ENCODE measurements around the gene PCSK1N.

The PCSK1N gene

GRCh38 chrX:48794340-48794910 lies 41.0 kb downstream of the PCSK1N start:
- H3K27ac ChIP-seq (ENCODE audit: low read depth, low read length): no peak overlapping the region
- no peaks in the 10 kb centered on the region for H4K20me1 ChIP-seq (ENCODE audit: low read depth, low read length)
- H3K4me2 ChIP-seq (ENCODE audit: low read depth, low read length, poor library complexity, severe bottlenecking): no peak overlapping the region
- no peaks in the 10 kb centered on the region for H3K36me3 ChIP-seq (ENCODE audit: low read length)
- H3K9me2 ChIP-seq (replicated peaks; ENCODE audit: insufficient read depth, low read length): no peaks in the 10 kb centered on the region
- no peaks in the 10 kb centered on the region for H3K9me3 ChIP-seq (ENCODE audit: insufficient read depth, low read length)
- H3K9ac ChIP-seq (ENCODE audit: low read length): no peak overlapping the region
- H3K27me3 ChIP-seq (ENCODE audit: low read length): no peaks in the 10 kb centered on the region
- TF ChIP-seq, protein P1, sequence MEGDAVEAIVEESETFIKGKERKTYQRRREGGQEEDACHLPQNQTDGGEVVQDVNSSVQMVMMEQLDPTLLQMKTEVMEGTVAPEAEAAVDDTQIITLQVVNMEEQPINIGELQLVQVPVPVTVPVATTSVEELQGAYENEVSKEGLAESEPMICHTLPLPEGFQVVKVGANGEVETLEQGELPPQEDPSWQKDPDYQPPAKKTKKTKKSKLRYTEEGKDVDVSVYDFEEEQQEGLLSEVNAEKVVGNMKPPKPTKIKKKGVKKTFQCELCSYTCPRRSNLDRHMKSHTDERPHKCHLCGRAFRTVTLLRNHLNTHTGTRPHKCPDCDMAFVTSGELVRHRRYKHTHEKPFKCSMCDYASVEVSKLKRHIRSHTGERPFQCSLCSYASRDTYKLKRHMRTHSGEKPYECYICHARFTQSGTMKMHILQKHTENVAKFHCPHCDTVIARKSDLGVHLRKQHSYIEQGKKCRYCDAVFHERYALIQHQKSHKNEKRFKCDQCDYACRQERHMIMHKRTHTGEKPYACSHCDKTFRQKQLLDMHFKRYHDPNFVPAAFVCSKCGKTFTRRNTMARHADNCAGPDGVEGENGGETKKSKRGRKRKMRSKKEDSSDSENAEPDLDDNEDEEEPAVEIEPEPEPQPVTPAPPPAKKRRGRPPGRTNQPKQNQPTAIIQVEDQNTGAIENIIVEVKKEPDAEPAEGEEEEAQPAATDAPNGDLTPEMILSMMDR (IDR thresholded peaks at IDR 0.05; ENCODE audit: insufficient read depth, low read length, poor library complexity, severe bottlenecking): no peak
- TF ChIP-seq EZH2phosphoT487 (conservative IDR thresholded peaks at IDR 0.05; ENCODE audit: low read length): no peak
- no peaks in the 10 kb centered on the region for H3F3A ChIP-seq (ENCODE audit: insufficient read depth)
- no peak overlapping the region for H3K4me3 ChIP-seq (ENCODE audit: insufficient read depth, low read length, poor library complexity, severe bottlenecking)
- H2AFZ ChIP-seq (ENCODE audit: low read depth, low read length, severe bottlenecking): no peak overlapping the region
- H3K79me2 ChIP-seq (ENCODE audit: insufficient read depth, low read length): no peaks in the 10 kb centered on the region

DNA sequence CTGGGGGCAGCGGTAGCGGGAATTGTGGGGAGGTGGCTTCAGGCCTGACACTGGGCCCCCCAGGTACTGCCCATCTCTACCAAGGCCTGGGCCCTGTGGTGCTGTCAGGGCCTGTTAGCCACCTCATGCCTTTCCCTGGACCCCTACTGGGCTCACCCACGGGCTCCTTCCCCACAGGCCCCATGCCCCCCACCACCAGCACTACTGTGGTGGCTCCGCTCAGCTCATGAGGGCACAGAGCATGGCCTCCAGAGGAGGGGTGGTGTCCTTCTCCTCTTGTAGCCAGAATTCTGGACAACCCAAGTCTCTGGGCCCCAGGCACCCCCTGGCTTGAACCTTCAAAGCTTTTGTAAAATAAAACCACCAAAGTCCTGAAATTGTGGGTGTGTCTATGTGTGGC lies 41.5 kb downstream of the PCSK1N start:
- Histone ChIP-seq H3K79me2 (ENCODE audit: insufficient read depth, low read length) (no peaks in the 10 kb centered on the region), H3K9me2 (replicated peaks; ENCODE audit: insufficient read depth, low read length) (no peaks in the 10 kb centered on the region), H2AFZ (ENCODE audit: low read depth, low read length, severe bottlenecking) (no peak overlapping the region), H3F3A (ENCODE audit: insufficient read depth) (no peaks in the 10 kb centered on the region), H4K20me1 (ENCODE audit: low read depth, low read length) (no peaks in the 10 kb centered on the region), H3K9ac (ENCODE audit: low read length) (no peak overlapping the region), H3K27me3 (ENCODE audit: low read length) (no peaks in the 10 kb centered on the region), H3K9me3 (ENCODE audit: insufficient read depth, low read length) (no peaks in the 10 kb centered on the region), H3K4me3 (ENCODE audit: insufficient read depth, low read length, poor library complexity, severe bottlenecking) (no peak overlapping the region), H3K27ac (ENCODE audit: low read depth, low read length) (no peak overlapping the region), H3K4me2 (ENCODE audit: low read depth, low read length, poor library complexity, severe bottlenecking) (no peak overlapping the region), H3K36me3 (ENCODE audit: low read length) (no peaks in the 10 kb centered on the region)
- TF ChIP-seq EZH2phosphoT487 (conservative IDR thresholded peaks at IDR 0.05; ENCODE audit: low read length): no peak
- TF ChIP-seq, protein P1 (IDR thresholded peaks at IDR 0.05; ENCODE audit: insufficient read depth, low read length, poor library complexity, severe bottlenecking): no peak

GRCh38 chrX:48792219-48792618 lies 43.2 kb downstream of the PCSK1N start:
- H3K27me3 ChIP-seq (ENCODE audit: low read length): no peaks in the 10 kb centered on the region
- H3K9me3 ChIP-seq (ENCODE audit: insufficient read depth, low read length): no peaks in the 10 kb centered on the region
- no peak overlapping the region for H3K4me3 ChIP-seq (ENCODE audit: insufficient read depth, low read length, poor library complexity, severe bottlenecking)
- TF ChIP-seq, protein P1 (IDR thresholded peaks at IDR 0.05; ENCODE audit: insufficient read depth, low read length, poor library complexity, severe bottlenecking): no peak
- no peak for TF ChIP-seq EZH2phosphoT487 (conservative IDR thresholded peaks at IDR 0.05; ENCODE audit: low read length)
- H3K79me2 ChIP-seq (ENCODE audit: insufficient read depth, low read length): no peaks in the 10 kb centered on the region
- H3K27ac ChIP-seq (ENCODE audit: low read depth, low read length): no peak overlapping the region
- no peak overlapping the region for H3K9ac ChIP-seq (ENCODE audit: low read length)
- no peak overlapping the region for H3K4me2 ChIP-seq (ENCODE audit: low read depth, low read length, poor library complexity, severe bottlenecking)
- H4K20me1 ChIP-seq (ENCODE audit: low read depth, low read length): no peaks in the 10 kb centered on the region
- H3K9me2 ChIP-seq (replicated peaks; ENCODE audit: insufficient read depth, low read length): no peaks in the 10 kb centered on the region
- no peak overlapping the region for H2AFZ ChIP-seq (ENCODE audit: low read depth, low read length, severe bottlenecking)
- no peaks in the 10 kb centered on the region for H3F3A ChIP-seq (ENCODE audit: insufficient read depth)
- H3K36me3 ChIP-seq (ENCODE audit: low read length): no peaks in the 10 kb centered on the region

All from SU-DHL-6 (cell line).